Liver (tissue), 9 donors: Measurements from ENCODE around the gene CYP2U1. TPM values are rescaled to one million over a fixed set of nuclear protein-coding genes. Genes with fewer than 3 reads are reported as not detected.

Source experiments
- DNase-seq: peaks from one replicate; pipeline ENCODE4 v3.0.0-alpha.2; 2017; ENCODE audit warnings: low spot score
- H3K27ac ChIP-seq, 2 donors: one replicate each; pipeline ENCODE4 v1.7.0; 2013; ENCODE audit warnings: inconsistent platforms in 2 of 2, low read length in 2 of 2, control low read depth in 1 of 2, low read depth in 1 of 2, mild to moderate bottlenecking in 1 of 2
- H3K27me3 ChIP-seq, 4 donors: one replicate each; pipeline versions ENCODE4 v1.6.1 to v1.7.0; 2013; ENCODE audit warnings: low read length in 3 of 4, inconsistent platforms in 1 of 4, mild to moderate bottlenecking in 1 of 4, moderate library complexity in 1 of 4; ENCODE audit not compliant: control insufficient read depth in 4 of 4, insufficient read depth in 4 of 4
- H3K36me3 ChIP-seq, 4 donors: one replicate each; pipeline versions ENCODE4 v1.6.1 to v1.7.0; 2013; ENCODE audit warnings: low read length in 3 of 4, mild to moderate bottlenecking in 3 of 4, low read depth in 1 of 4, moderate library complexity in 1 of 4; ENCODE audit not compliant: control insufficient read depth in 4 of 4, insufficient read depth in 3 of 4
- H3K4me1 ChIP-seq, 4 donors: one replicate each; pipeline versions ENCODE4 v1.6.1 to v1.7.0; 2013; ENCODE audit warnings: low read length in 3 of 4, mild to moderate bottlenecking in 3 of 4, moderate library complexity in 1 of 4; ENCODE audit not compliant: control insufficient read depth in 4 of 4, insufficient read depth in 4 of 4
- H3K4me3 ChIP-seq, 3 donors: one replicate each; pipeline versions ENCODE4 v1.6.1 to v1.7.0; 2013; ENCODE audit warnings: low read length in 3 of 3, control low read depth in 1 of 3, low read depth in 1 of 3, mild to moderate bottlenecking in 1 of 3
- H3K9ac ChIP-seq, 2 donors: one replicate each; pipeline ENCODE4 v1.7.0; 2013; ENCODE audit warnings: low read length in 2 of 2, mild to moderate bottlenecking in 2 of 2, moderate library complexity in 2 of 2, control low read depth in 1 of 2, low read depth in 1 of 2
- H3K9me3 ChIP-seq, 4 donors: one replicate each; pipeline versions ENCODE4 v1.6.1 to v1.7.0; 2013; ENCODE audit warnings: low read length in 3 of 4; ENCODE audit not compliant: control insufficient read depth in 4 of 4
- EGR1 ChIP-seq, 2 donors: IDR thresholded peaks; 2 replicates each; pipeline ENCODE4 v1.6.1; 2016 to 2018; ENCODE audit warnings: antibody characterized with exemption in 2 of 2, low read depth in 2 of 2
- FOXA1 ChIP-seq: IDR thresholded peaks from 2 replicates; pipeline ENCODE4 v1.6.1; 2016; ENCODE audit warnings: antibody characterized with exemption
- FOXA2 ChIP-seq: IDR thresholded peaks from 2 replicates; pipeline ENCODE4 v1.6.1; 2016; ENCODE audit warnings: antibody characterized with exemption
- GABPA ChIP-seq, 2 donors: IDR thresholded peaks in 1 of 2; conservative IDR thresholded peaks in 1 of 2; 2 replicates each; pipeline ENCODE4 v1.6.1; 2016; ENCODE audit warnings: antibody characterized with exemption in 2 of 2, mild to moderate bottlenecking in 1 of 2, moderate library complexity in 1 of 2
- HNF4A ChIP-seq, 2 donors: conservative IDR thresholded peaks; 2 replicates each; pipeline ENCODE4 v1.6.1; 2016; ENCODE audit warnings: antibody characterized with exemption in 2 of 2, mild to moderate bottlenecking in 2 of 2
- HNF4G ChIP-seq: IDR thresholded peaks from 2 replicates; pipeline ENCODE4 v1.6.1; 2016; ENCODE audit warnings: antibody characterized with exemption
- JUND ChIP-seq, 2 donors: IDR thresholded peaks; 2 replicates each; pipeline ENCODE4 v1.6.1; 2016; ENCODE audit warnings: antibody characterized with exemption in 2 of 2
- NR2F2 ChIP-seq: IDR thresholded peaks from 2 replicates; pipeline ENCODE4 v1.6.1; 2016; ENCODE audit warnings: antibody characterized with exemption
- RAD21 ChIP-seq, 2 donors: IDR thresholded peaks; 2 replicates each; pipeline ENCODE4 v1.6.1; 2016; ENCODE audit warnings: antibody characterized with exemption in 2 of 2, mild to moderate bottlenecking in 2 of 2
- RXRA ChIP-seq, 2 donors: IDR thresholded peaks; 2 replicates each; pipeline ENCODE4 v1.6.1; 2017 to 2018; ENCODE audit warnings: antibody characterized with exemption in 2 of 2, mild to moderate bottlenecking in 1 of 2
- SP1 ChIP-seq: IDR thresholded peaks from 2 replicates; pipeline ENCODE4 v1.6.1; 2018; ENCODE audit warnings: antibody characterized with exemption, mild to moderate bottlenecking
- TAF1 ChIP-seq: conservative IDR thresholded peaks from 2 replicates; pipeline ENCODE4 v1.6.1; 2016; ENCODE audit warnings: antibody characterized with exemption, mild to moderate bottlenecking
- YY1 ChIP-seq: IDR thresholded peaks from 2 replicates; pipeline ENCODE4 v1.6.1; 2016; ENCODE audit warnings: antibody characterized with exemption, mild to moderate bottlenecking
- WGBS: extraction: QIAGEN DNeasy Blood & Tissue Kit; methylation state at CpG from one replicate; pipeline ENCODE4 v1.1.7; 2013; 5-methylcytosine and 5-hydroxymethylcytosine counted together
- polyA plus RNA-seq, 2 donors: library from polyadenylated mRNA; stranded (reverse) in 1 of 2; unstranded in 1 of 2; fragments of 200-250 nt in 1 of 2; fragments of >200 nt in 1 of 2; fragmentation: Nextera tagmentation in 1 of 2; extraction: Ambion mirVana in 1 of 2; gene quantifications; one replicate each; pipeline versions ENCODE4 v1.2.1 to v1.2.3, GENCODE V29; 2013 to 2015
- total RNA-seq, 2 donors: library from RNA; depleted of rRNA; stranded (reverse); fragments of >200 nt; gene quantifications; one replicate each; pipeline ENCODE4 v1.2.3, GENCODE V29; 2014
- TF ChIP-seq, protein P1 (sequence below): IDR thresholded peaks from 2 replicates; pipeline ENCODE4 v1.6.1; 2016; ENCODE audit warnings: antibody characterized with exemption
- TF ChIP-seq, protein P2 (sequence below): IDR thresholded peaks from 2 replicates; pipeline ENCODE4 v1.6.1; 2016; ENCODE audit warnings: antibody characterized with exemption
- TF ChIP-seq, protein P3 (sequence below): IDR thresholded peaks from 2 replicates; pipeline ENCODE4 v1.6.1; 2016; ENCODE audit warnings: antibody characterized with exemption, mild to moderate bottlenecking
- TF ChIP-seq, protein P4 (sequence below): fragments of 150-350 bp; IDR thresholded peaks from 2 replicates; pipeline ENCODE4 v1.5.1; 2017; ENCODE audit warnings: improper control_type of control experiment, low read depth, low read length; ENCODE audit not compliant: missing input control
- TF ChIP-seq, protein P5 (sequence below): IDR thresholded peaks from 2 replicates; pipeline ENCODE4 v1.6.1; 2016; ENCODE audit warnings: antibody characterized with exemption
- donor health status: healthy.
- donor health status: healthy.
- donor health status: healthy.
- donor health status: healthy.
- donor health status: healthy.

CYP2U1 gene
- total and polyA plus RNA-seq, 4 donors, result 2.0 to 4.9 (median 3.2) TPM

DNA sequence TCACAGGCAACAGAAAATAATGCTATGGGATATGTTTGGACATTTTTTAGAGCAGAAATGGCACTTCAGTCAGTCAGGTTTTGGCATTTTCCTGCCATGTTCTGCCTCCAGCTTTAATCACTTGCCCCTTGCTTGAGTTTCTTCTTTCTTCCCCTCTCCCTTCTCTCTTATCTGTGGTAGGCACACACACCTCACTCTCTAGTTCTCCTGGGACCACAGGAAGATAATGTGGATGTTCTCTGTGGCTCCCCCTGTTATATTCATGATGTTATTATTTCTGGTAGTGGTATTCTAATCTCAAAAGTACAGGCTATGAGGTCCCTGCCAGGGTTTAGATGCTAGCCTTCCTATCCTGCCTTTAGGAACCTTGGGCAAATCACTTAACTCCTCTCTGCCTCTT, 63.5 kb downstream of the CYP2U1 start (continued):
- TF ChIP-seq FOXA2, result no peak
- no peak for TF ChIP-seq SP1
- TF ChIP-seq JUND (IDR thresholded peaks at IDR 0.05), result no peak
- no peak for TF ChIP-seq EGR1 (IDR thresholded peaks at IDR 0.05; ENCODE audit: low read depth in 2 of 2)
- TF ChIP-seq, protein P1, sequence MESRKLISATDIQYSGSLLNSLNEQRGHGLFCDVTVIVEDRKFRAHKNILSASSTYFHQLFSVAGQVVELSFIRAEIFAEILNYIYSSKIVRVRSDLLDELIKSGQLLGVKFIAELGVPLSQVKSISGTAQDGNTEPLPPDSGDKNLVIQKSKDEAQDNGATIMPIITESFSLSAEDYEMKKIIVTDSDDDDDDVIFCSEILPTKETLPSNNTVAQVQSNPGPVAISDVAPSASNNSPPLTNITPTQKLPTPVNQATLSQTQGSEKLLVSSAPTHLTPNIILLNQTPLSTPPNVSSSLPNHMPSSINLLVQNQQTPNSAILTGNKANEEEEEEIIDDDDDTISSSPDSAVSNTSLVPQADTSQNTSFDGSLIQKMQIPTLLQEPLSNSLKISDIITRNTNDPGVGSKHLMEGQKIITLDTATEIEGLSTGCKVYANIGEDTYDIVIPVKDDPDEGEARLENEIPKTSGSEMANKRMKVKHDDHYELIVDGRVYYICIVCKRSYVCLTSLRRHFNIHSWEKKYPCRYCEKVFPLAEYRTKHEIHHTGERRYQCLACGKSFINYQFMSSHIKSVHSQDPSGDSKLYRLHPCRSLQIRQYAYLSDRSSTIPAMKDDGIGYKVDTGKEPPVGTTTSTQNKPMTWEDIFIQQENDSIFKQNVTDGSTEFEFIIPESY, result no peak
- no peak for TF ChIP-seq HNF4A (conservative IDR thresholded peaks at IDR 0.05)

DNA sequence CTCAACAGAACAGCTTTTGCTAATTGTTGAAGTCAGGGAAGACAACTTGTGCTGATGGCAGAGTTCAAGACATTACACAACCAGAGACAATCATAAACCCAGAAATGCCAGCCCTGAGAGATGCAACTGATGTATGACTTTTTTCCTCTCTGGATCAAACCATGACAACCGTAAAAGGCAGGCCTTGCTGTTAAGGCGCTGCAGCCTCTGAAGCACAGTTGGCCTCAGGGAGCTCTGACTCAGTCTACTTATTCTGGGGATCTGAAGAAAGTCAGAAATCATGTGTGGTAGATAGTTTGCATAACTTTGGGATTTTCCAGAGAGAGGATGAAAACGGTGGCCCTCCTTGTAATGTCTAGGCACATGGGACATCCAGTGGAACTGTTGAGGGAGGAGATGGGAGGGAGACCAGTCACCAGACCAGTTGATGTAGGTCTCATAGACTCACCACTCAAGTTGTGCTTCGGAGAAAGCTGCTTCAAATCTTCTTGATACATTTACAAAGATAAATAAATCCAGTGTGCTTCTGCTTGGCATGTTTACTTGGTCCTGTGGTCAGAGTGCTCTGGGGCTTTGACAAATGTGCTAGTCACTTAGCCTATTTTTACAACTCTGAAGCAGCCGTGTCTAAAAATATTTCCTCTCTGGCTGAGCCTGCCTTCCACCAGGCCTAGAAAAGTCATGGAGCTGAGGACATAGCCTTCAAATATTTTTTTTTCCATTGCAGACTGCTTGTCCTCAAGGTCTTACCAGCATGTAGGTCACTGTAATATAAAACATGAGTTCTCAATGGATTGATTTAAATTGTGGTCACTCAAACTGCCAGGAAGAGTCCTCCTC, 65.8 kb downstream of the CYP2U1 start:
- no peak for DNase-seq
- Histone ChIP-seq H3K4me1 (peaks cover 0 to 65% (median 26%) of the 10 kb centered on the region in 4 donors), H3K27me3 (no peaks in the 10 kb centered on the region), H3K9me3 (no peaks in the 10 kb centered on the region), H3K27ac (peak overlapping the region; percentile 33 to 36), H3K36me3 (no peaks in the 10 kb centered on the region), H3K4me3 (no peak overlapping the region), H3K9ac (no peak overlapping the region)
- TF ChIP-seq FOXA2 (no peak), NR2F2 (peak; percentile 18), EGR1 (IDR thresholded peaks at IDR 0.05; ENCODE audit: low read depth in 2 of 2) (no peak), RXRA (IDR thresholded peaks at IDR 0.05) (peak in 1 of 2 donors; percentile 11), SP1 (peak; percentile 29), HNF4G (no peak), FOXA1 (no peak), HNF4A (conservative IDR thresholded peaks at IDR 0.05) (no peak), RAD21 (IDR thresholded peaks at IDR 0.05) (no peak), YY1 (peak; percentile 16), TAF1 (no peak), GABPA (IDR thresholded peaks at IDR 0.05 in 1 of 2, conservative IDR thresholded peaks at IDR 0.05 in 1 of 2) (no peak), JUND (IDR thresholded peaks at IDR 0.05) (no peak)
- TF ChIP-seq, protein P2, sequence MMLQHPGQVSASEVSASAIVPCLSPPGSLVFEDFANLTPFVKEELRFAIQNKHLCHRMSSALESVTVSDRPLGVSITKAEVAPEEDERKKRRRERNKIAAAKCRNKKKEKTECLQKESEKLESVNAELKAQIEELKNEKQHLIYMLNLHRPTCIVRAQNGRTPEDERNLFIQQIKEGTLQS, result no peak
- TF ChIP-seq, protein P3, sequence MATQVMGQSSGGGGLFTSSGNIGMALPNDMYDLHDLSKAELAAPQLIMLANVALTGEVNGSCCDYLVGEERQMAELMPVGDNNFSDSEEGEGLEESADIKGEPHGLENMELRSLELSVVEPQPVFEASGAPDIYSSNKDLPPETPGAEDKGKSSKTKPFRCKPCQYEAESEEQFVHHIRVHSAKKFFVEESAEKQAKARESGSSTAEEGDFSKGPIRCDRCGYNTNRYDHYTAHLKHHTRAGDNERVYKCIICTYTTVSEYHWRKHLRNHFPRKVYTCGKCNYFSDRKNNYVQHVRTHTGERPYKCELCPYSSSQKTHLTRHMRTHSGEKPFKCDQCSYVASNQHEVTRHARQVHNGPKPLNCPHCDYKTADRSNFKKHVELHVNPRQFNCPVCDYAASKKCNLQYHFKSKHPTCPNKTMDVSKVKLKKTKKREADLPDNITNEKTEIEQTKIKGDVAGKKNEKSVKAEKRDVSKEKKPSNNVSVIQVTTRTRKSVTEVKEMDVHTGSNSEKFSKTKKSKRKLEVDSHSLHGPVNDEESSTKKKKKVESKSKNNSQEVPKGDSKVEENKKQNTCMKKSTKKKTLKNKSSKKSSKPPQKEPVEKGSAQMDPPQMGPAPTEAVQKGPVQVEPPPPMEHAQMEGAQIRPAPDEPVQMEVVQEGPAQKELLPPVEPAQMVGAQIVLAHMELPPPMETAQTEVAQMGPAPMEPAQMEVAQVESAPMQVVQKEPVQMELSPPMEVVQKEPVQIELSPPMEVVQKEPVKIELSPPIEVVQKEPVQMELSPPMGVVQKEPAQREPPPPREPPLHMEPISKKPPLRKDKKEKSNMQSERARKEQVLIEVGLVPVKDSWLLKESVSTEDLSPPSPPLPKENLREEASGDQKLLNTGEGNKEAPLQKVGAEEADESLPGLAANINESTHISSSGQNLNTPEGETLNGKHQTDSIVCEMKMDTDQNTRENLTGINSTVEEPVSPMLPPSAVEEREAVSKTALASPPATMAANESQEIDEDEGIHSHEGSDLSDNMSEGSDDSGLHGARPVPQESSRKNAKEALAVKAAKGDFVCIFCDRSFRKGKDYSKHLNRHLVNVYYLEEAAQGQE, result no peak
- TF ChIP-seq, protein P4, sequence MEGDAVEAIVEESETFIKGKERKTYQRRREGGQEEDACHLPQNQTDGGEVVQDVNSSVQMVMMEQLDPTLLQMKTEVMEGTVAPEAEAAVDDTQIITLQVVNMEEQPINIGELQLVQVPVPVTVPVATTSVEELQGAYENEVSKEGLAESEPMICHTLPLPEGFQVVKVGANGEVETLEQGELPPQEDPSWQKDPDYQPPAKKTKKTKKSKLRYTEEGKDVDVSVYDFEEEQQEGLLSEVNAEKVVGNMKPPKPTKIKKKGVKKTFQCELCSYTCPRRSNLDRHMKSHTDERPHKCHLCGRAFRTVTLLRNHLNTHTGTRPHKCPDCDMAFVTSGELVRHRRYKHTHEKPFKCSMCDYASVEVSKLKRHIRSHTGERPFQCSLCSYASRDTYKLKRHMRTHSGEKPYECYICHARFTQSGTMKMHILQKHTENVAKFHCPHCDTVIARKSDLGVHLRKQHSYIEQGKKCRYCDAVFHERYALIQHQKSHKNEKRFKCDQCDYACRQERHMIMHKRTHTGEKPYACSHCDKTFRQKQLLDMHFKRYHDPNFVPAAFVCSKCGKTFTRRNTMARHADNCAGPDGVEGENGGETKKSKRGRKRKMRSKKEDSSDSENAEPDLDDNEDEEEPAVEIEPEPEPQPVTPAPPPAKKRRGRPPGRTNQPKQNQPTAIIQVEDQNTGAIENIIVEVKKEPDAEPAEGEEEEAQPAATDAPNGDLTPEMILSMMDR, result no peak
- TF ChIP-seq, protein P5, sequence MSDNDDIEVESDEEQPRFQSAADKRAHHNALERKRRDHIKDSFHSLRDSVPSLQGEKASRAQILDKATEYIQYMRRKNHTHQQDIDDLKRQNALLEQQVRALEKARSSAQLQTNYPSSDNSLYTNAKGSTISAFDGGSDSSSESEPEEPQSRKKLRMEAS, result no peak
- TF ChIP-seq, protein P1, result no peak
- 73% methylated on average over 5 of the region's 5 CpGs for WGBS
